ENCODE measurements around the gene MYO1D.

The MYO1D gene

DNA sequence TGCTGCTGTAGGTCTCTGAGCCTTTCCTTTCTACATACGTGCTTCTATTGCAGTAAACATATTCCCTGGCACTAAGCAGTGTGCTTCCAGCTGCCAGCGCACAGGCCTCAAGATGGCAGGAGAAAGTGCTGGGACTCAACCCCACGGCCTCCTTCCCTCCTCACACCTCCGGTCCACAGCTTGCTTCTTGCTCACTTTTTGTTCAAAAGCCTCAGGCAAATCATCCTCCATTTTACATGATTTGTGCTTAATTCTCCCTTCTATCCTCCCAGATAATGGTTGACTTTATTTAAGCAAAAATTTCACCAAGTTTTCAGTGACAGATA is 384.7 kb downstream of the MYO1D start:
- DNase-seq (ENCODE audit: low read depth) = no peak
- TF ChIP-seq, protein P1, sequence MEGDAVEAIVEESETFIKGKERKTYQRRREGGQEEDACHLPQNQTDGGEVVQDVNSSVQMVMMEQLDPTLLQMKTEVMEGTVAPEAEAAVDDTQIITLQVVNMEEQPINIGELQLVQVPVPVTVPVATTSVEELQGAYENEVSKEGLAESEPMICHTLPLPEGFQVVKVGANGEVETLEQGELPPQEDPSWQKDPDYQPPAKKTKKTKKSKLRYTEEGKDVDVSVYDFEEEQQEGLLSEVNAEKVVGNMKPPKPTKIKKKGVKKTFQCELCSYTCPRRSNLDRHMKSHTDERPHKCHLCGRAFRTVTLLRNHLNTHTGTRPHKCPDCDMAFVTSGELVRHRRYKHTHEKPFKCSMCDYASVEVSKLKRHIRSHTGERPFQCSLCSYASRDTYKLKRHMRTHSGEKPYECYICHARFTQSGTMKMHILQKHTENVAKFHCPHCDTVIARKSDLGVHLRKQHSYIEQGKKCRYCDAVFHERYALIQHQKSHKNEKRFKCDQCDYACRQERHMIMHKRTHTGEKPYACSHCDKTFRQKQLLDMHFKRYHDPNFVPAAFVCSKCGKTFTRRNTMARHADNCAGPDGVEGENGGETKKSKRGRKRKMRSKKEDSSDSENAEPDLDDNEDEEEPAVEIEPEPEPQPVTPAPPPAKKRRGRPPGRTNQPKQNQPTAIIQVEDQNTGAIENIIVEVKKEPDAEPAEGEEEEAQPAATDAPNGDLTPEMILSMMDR (IDR thresholded peaks at IDR 0.05; ENCODE audit: control insufficient read depth, extremely low read depth, insufficient read depth) = no peak
- H3K4me3 ChIP-seq (ENCODE audit: low read depth, low read length) = no peak overlapping the region

DNA sequence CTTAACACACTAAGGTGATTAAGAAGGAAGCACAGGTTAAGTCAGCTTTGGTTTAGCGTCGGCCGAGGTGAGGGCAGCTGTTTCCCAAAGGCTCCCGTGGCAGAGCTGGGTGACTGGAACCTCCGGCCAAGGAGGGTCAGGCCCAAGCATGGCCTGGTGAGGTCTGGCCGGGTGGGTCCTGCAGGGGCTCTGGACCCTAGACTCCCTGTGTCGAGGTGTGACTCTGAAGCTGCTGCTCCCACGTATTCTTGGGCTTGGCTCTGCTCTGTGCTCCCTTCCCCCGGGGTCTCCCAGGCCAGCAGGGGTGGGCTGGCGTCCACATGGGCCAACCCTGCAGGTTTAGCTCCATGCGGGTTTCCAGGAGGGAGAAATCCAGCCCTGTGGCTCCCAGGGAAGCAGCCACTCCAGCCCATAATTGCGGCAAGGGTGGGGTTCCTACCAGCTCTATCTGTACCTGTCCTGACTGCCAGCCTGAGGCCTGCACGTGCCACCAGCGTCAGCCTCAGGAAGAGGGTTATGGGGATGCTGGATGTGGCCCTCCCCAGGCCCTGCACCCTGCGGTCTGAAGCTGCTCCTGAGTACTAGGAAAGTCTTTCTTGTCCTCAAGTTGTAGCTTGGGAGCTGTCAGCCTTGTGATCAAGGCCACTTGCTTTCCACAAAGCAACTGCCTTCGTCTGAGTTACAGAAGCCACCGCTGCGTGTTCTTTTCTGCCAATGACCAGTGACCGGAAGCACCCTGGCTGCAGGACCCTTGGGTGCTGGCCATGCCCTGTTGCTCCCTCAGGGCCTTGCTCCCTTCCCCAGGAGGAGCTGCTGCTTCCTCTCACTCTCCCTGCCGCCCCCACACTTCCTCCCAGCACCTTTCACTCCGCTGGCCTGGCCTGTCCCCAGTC is 385.3 kb downstream of the MYO1D start:
- no peak for DNase-seq (ENCODE audit: low read depth)
- TF ChIP-seq, protein P1 (IDR thresholded peaks at IDR 0.05; ENCODE audit: control insufficient read depth, extremely low read depth, insufficient read depth) = no peak
- H3K4me3 ChIP-seq (ENCODE audit: low read depth, low read length) = no peak overlapping the region

DNA sequence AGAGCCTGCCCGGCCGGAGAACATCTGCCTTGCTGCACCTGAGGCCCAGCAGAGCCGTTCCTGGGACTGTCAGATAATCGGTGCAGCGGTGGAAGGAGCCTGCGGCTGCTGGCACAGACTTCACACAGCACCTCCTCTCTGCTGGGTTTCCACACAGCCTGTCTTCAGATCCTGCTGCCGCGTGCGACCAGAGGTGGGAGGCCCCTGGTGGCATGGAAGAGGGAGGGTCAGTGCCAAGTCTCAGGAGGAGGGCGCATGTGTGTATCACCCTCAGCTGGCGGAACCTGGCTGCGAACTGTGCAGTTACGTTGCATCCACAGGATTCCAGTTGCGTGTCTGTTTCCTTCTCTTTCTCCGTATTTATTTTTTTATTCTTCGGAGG is 386.8 kb downstream of the MYO1D start:
- no peak overlapping the region for H3K4me3 ChIP-seq (ENCODE audit: low read depth, low read length)
- DNase-seq (ENCODE audit: low read depth) = no peak
- TF ChIP-seq, protein P1 (IDR thresholded peaks at IDR 0.05; ENCODE audit: control insufficient read depth, extremely low read depth, insufficient read depth) = no peak

DNA sequence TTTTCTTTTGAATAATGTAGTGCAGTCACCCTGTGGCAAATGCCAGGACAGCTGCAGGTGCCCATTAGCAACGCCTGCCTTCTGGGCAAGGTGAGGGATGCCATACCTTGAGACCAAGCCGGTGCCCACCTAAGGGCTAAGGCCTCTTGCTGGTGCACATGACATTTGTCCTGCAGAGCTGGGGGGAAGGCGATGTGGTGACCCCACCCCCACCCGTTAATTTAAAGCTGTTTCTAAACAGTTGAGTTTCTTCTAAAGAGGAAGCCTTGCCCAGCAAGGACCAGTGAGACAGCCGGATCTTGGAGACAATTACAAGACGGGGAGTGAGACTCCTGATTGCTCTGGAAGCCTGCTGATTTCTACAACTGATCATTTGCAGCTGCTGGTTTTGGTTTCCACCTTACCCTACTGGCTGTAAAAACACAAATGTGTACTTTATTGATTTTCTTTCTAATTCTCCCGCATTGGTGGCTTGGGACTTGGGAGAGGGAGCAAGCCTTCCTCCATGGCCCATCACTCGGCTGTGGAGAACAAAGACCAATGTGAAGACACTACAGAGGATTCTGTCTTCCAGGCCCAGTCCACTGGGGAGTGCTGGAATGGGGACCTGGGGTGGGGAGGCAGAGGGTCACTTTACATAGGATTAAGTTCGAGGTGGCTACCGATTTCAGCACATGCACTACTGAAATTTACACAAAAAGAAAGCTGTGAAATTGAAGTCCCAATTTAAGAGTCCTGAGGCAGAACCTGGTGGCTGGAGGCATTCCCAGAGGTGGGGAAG is 387.4 kb downstream of the MYO1D start:
- TF ChIP-seq, protein P1 (IDR thresholded peaks at IDR 0.05; ENCODE audit: control insufficient read depth, extremely low read depth, insufficient read depth) = no peak
- no peak overlapping the region for H3K4me3 ChIP-seq (ENCODE audit: low read depth, low read length)
- no peak for DNase-seq (ENCODE audit: low read depth)

DNA sequence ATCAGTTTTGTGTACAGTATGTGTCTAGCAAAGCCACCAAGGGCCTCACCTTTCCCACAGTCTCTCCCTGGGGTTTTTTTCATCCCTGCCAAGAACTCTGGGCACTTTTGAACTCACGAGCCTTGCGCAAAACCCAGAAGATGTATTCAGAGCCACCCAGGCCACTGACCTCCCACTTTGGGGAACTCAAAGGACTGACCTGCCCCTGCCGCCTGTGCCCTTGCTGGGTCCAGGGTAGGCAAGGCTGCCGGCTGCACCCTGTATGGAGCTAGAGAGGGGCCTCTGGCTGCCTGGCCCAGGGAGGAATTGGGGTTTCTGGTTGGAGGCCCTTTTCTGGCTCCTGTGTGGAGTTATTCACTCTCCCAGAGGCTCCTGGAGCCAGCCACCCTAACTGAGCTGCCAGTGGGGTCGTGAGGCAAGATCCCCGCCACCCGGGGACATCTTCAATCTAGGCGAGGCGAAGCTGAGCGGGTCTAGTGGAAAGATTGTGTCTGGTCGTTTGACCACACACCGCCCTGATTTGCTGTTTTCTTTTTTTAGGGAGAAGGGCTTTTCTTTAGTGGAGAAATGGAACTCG is 388.2 kb downstream of the MYO1D start:
- TF ChIP-seq, protein P1 (IDR thresholded peaks at IDR 0.05; ENCODE audit: control insufficient read depth, extremely low read depth, insufficient read depth) = no peak
- DNase-seq (ENCODE audit: low read depth) = no peak
- H3K4me3 ChIP-seq (ENCODE audit: low read depth, low read length) = no peak overlapping the region

DNA sequence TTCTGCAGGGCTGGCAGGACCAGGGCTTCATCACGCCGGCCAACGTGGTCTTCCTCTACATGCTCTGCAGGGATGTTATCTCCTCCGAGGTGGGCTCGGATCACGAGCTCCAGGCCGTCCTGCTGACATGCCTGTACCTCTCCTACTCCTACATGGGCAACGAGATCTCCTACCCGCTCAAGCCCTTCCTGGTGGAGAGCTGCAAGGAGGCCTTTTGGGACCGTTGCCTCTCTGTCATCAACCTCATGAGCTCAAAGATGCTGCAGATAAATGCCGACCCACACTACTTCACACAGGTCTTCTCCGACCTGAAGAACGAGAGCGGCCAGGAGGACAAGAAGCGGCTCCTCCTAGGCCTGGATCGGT is 388.8 kb downstream of the MYO1D start:
- DNase-seq (ENCODE audit: low read depth) = no peak
- H3K4me3 ChIP-seq (ENCODE audit: low read depth, low read length) = peak overlapping the region; percentile 65
- TF ChIP-seq, protein P1 (IDR thresholded peaks at IDR 0.05; ENCODE audit: control insufficient read depth, extremely low read depth, insufficient read depth) = no peak
